ENCODE measurements around the gene TMEM14C. TPM values are rescaled to one million over a fixed set of nuclear protein-coding genes. Genes with fewer than 3 reads are reported as not detected.

The TMEM14C gene
- polyA plus RNA-seq, 1 donor (not counting 4 experiments of a cell fraction or from before 2014, with no cell fraction given): 304 TPM

DNA sequence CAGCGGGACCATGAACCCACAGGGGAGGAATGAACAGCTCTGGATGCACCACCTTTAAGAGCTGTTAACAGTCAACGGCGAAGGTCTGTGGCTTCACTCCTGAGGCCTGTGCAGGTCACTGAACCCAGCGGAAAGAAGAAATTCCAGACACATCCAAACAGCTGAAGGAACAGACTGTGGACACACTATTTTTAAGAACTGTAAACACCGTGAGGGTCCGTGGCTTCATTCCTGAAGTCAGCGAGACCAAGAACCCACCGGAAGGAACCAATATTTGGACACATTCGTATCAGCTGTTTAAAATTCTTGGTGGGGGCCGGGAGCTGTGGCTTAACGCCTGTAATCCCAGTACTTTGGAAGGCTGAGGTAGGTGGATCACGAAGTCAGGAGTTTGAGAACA, 19.4 kb downstream of the TMEM14C start:
- no peak overlapping the region for H3K4me3 ChIP-seq (ENCODE audit: control insufficient read depth in 2 of 3, extremely low read depth in 1 of 3, insufficient read depth in 2 of 3, low read depth in 1 of 3, low read length in 3 of 3)
- dilution Hi-C loops (cut with MboI; ENCODE audit: extremely low pct_ligation_motif_present, low sequenced_read_pairs): no loop called here
- H3K79me2 ChIP-seq (ENCODE audit: control insufficient read depth, insufficient read depth, low read length): no peaks in the 10 kb centered on the region
- no peaks in the 10 kb centered on the region for H3K27me3 ChIP-seq (ENCODE audit: control insufficient read depth, extremely low read depth, insufficient read depth, low read length)
- TF ChIP-seq, protein P1, sequence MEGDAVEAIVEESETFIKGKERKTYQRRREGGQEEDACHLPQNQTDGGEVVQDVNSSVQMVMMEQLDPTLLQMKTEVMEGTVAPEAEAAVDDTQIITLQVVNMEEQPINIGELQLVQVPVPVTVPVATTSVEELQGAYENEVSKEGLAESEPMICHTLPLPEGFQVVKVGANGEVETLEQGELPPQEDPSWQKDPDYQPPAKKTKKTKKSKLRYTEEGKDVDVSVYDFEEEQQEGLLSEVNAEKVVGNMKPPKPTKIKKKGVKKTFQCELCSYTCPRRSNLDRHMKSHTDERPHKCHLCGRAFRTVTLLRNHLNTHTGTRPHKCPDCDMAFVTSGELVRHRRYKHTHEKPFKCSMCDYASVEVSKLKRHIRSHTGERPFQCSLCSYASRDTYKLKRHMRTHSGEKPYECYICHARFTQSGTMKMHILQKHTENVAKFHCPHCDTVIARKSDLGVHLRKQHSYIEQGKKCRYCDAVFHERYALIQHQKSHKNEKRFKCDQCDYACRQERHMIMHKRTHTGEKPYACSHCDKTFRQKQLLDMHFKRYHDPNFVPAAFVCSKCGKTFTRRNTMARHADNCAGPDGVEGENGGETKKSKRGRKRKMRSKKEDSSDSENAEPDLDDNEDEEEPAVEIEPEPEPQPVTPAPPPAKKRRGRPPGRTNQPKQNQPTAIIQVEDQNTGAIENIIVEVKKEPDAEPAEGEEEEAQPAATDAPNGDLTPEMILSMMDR (optimal IDR thresholded peaks at IDR 0.05 in 1 of 3, IDR thresholded peaks at IDR 0.05 in 1 of 3, conservative IDR thresholded peaks at IDR 0.05 in 1 of 3; ENCODE audit: extremely low read depth in 1 of 3, insufficient read depth in 2 of 3, low read length in 3 of 3): no peak
- no peak for TF ChIP-seq EZH2 (IDR thresholded peaks at IDR 0.05; ENCODE audit: low read length)
- H2AFZ ChIP-seq (ENCODE audit: control insufficient read depth, low read length): no peak overlapping the region
- FAIRE-seq (no peak), DNase-seq (ENCODE audit: low read depth, low spot score) (no peak)
- no peaks in the 10 kb centered on the region for H3K36me3 ChIP-seq (ENCODE audit: control insufficient read depth in 2 of 2, extremely low read depth in 1 of 2, insufficient read depth in 2 of 2, low read length in 2 of 2)
- H3K27ac ChIP-seq (ENCODE audit: control insufficient read depth, insufficient read depth, low read length): no peak overlapping the region
- no peaks in the 10 kb centered on the region for H4K20me1 ChIP-seq (ENCODE audit: control insufficient read depth, extremely low read depth, insufficient read depth, low read length)
- H3K4me2 ChIP-seq (ENCODE audit: control insufficient read depth, extremely low read depth, insufficient read depth, low read depth, low read length): no peak overlapping the region
- H3K9me3 ChIP-seq (ENCODE audit: control insufficient read depth, low read depth, low read length): no peaks in the 10 kb centered on the region
- peaks cover 4% of the 10 kb centered on the region for H3K4me1 ChIP-seq (ENCODE audit: control insufficient read depth, extremely low read depth, insufficient read depth, low read length)
- H3K9me1 ChIP-seq (ENCODE audit: control insufficient read depth, extremely low read depth, insufficient read depth, low read length): no peaks in the 10 kb centered on the region
- no peak overlapping the region for H3K9ac ChIP-seq (ENCODE audit: control insufficient read depth, extremely low read depth, insufficient read depth, low read length)

DNA sequence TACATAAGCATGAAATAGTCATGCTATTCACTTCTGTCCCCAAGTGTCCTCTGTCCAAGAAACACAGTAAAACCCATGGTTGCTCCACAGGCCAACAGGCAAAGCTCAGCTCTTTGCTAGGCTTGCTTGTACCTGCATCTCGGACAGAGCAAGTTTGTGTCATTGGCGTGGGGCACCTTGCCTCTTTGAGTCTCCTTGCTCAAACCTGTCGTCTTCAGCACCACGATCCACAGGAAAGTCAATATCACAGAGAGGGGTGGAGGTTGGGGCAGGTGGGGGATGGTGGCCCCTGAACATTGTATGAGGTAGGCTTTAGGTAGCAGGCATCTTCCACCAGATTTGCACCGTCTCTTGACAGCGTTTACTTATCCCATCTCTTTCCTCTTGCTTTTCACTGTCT, 20.6 kb downstream of the TMEM14C start:
- Histone ChIP-seq H3K4me2 (ENCODE audit: control insufficient read depth, extremely low read depth, insufficient read depth, low read depth, low read length) (no peak overlapping the region), H3K4me3 (ENCODE audit: control insufficient read depth in 2 of 3, extremely low read depth in 1 of 3, insufficient read depth in 2 of 3, low read depth in 1 of 3, low read length in 3 of 3) (no peak overlapping the region), H3K9ac (ENCODE audit: control insufficient read depth, extremely low read depth, insufficient read depth, low read length) (no peak overlapping the region), H2AFZ (ENCODE audit: control insufficient read depth, low read length) (no peak overlapping the region), H3K27me3 (ENCODE audit: control insufficient read depth, extremely low read depth, insufficient read depth, low read length) (no peaks in the 10 kb centered on the region), H3K9me1 (ENCODE audit: control insufficient read depth, extremely low read depth, insufficient read depth, low read length) (no peaks in the 10 kb centered on the region), H3K9me3 (ENCODE audit: control insufficient read depth, low read depth, low read length) (no peaks in the 10 kb centered on the region), H3K4me1 (ENCODE audit: control insufficient read depth, extremely low read depth, insufficient read depth, low read length) (peaks cover 7% of the 10 kb centered on the region), H3K27ac (ENCODE audit: control insufficient read depth, insufficient read depth, low read length) (no peak overlapping the region), H4K20me1 (ENCODE audit: control insufficient read depth, extremely low read depth, insufficient read depth, low read length) (no peaks in the 10 kb centered on the region), H3K79me2 (ENCODE audit: control insufficient read depth, insufficient read depth, low read length) (peaks cover 8% of the 10 kb centered on the region), H3K36me3 (ENCODE audit: control insufficient read depth in 2 of 2, extremely low read depth in 1 of 2, insufficient read depth in 2 of 2, low read length in 2 of 2) (no peaks in the 10 kb centered on the region)
- DNase-seq (ENCODE audit: low read depth, low spot score): no peak
- dilution Hi-C loops (cut with MboI; ENCODE audit: extremely low pct_ligation_motif_present, low sequenced_read_pairs): no loop called here
- FAIRE-seq: no peak
- no peak for TF ChIP-seq EZH2 (IDR thresholded peaks at IDR 0.05; ENCODE audit: low read length)
- TF ChIP-seq, protein P1 (optimal IDR thresholded peaks at IDR 0.05 in 1 of 3, IDR thresholded peaks at IDR 0.05 in 1 of 3, conservative IDR thresholded peaks at IDR 0.05 in 1 of 3; ENCODE audit: extremely low read depth in 1 of 3, insufficient read depth in 2 of 3, low read length in 3 of 3): no peak

Measured in keratinocyte (primary cell).